Panc1 (cell line): ENCODE data around the gene ZNF470.

ENCODE experiments used
- POLR2AphosphoS5 ChIP-seq: IDR thresholded peaks from 2 replicates; pipeline ENCODE4 v1.6.1; 2012; ENCODE audit warnings: mild to moderate bottlenecking, low read depth, low read length, moderate library complexity
- TF ChIP-seq, protein P1 (sequence below): fragments of 450-650 bp; IDR thresholded peaks from 2 replicates; pipeline ENCODE4 v1.5.1; 2017; ENCODE audit warnings: mild to moderate bottlenecking

- no peak for TF ChIP-seq POLR2AphosphoS5
- TF ChIP-seq, protein P1, sequence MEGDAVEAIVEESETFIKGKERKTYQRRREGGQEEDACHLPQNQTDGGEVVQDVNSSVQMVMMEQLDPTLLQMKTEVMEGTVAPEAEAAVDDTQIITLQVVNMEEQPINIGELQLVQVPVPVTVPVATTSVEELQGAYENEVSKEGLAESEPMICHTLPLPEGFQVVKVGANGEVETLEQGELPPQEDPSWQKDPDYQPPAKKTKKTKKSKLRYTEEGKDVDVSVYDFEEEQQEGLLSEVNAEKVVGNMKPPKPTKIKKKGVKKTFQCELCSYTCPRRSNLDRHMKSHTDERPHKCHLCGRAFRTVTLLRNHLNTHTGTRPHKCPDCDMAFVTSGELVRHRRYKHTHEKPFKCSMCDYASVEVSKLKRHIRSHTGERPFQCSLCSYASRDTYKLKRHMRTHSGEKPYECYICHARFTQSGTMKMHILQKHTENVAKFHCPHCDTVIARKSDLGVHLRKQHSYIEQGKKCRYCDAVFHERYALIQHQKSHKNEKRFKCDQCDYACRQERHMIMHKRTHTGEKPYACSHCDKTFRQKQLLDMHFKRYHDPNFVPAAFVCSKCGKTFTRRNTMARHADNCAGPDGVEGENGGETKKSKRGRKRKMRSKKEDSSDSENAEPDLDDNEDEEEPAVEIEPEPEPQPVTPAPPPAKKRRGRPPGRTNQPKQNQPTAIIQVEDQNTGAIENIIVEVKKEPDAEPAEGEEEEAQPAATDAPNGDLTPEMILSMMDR: no peak
Measured at GRCh38 chr19:56577719-56578602, 10.7 kb downstream of the ZNF470 start.
